Mucosa of stomach (tissue), 1 donor: Measurements from ENCODE around the gene TP53RK.

Source experiments
- H3K27me3 ChIP-seq: one replicate; pipeline ENCODE4 v1.7.0; 2013; ENCODE audit warnings: mild to moderate bottlenecking, low read length; ENCODE audit not compliant: control insufficient read depth, insufficient read depth
- H3K36me3 ChIP-seq: one replicate; pipeline ENCODE4 v1.7.0; 2013; ENCODE audit warnings: low read length; ENCODE audit not compliant: control insufficient read depth, insufficient read depth
- H3K4me1 ChIP-seq: one replicate; pipeline ENCODE4 v1.7.0; 2013; ENCODE audit warnings: mild to moderate bottlenecking, low read length; ENCODE audit not compliant: control insufficient read depth, insufficient read depth
- H3K4me3 ChIP-seq: one replicate; pipeline ENCODE4 v1.7.0; 2013; ENCODE audit warnings: low read length
- H3K9ac ChIP-seq: one replicate; pipeline ENCODE4 v1.7.0; 2013; ENCODE audit warnings: mild to moderate bottlenecking, low read length, moderate library complexity
- H3K9me3 ChIP-seq: one replicate; pipeline ENCODE4 v1.7.0; 2013; ENCODE audit warnings: mild to moderate bottlenecking, low read length, moderate library complexity; ENCODE audit not compliant: control insufficient read depth
- donor health status: Pancreatic carcinoma.

Gene TP53RK

GRCh38 chr20:46715292-46715756 lies 26.1 kb upstream of the TP53RK start:
- Histone ChIP-seq H3K4me1 (peaks cover 54% of the 10 kb centered on the region), H3K9me3 (no peaks in the 10 kb centered on the region), H3K27me3 (no peaks in the 10 kb centered on the region), H3K36me3 (peaks cover 3% of the 10 kb centered on the region), H3K9ac (no peak overlapping the region), H3K4me3 (no peak overlapping the region)

- Histone ChIP-seq H3K36me3 (no peaks in the 10 kb centered on the region), H3K9me3 (no peaks in the 10 kb centered on the region), H3K4me3 (no peak overlapping the region), H3K9ac (no peak overlapping the region), H3K4me1 (peaks cover 54% of the 10 kb centered on the region), H3K27me3 (no peaks in the 10 kb centered on the region)
Observed at GRCh38 chr20:46713957-46714834, 25.0 kb upstream of the TP53RK start.

GRCh38 chr20:46712056-46712636 lies 22.9 kb upstream of the TP53RK start:
- H3K4me1 ChIP-seq, result peaks cover 59% of the 10 kb centered on the region
- H3K4me3 ChIP-seq, result no peak overlapping the region
- H3K36me3 ChIP-seq, result no peaks in the 10 kb centered on the region
- no peaks in the 10 kb centered on the region for H3K27me3 ChIP-seq
- no peaks in the 10 kb centered on the region for H3K9me3 ChIP-seq
- no peak overlapping the region for H3K9ac ChIP-seq

- H3K9me3 ChIP-seq, result no peaks in the 10 kb centered on the region
- H3K36me3 ChIP-seq, result no peaks in the 10 kb centered on the region
- H3K4me1 ChIP-seq, result peaks cover 54% of the 10 kb centered on the region
- no peaks in the 10 kb centered on the region for H3K27me3 ChIP-seq
- H3K9ac ChIP-seq, result peak overlapping the region; percentile 85
- peak overlapping the region; percentile 86 for H3K4me3 ChIP-seq
Observed at GRCh38 chr20:46710153-46710913, 21.1 kb upstream of the TP53RK start.

- Histone ChIP-seq H3K36me3 (no peaks in the 10 kb centered on the region), H3K27me3 (no peaks in the 10 kb centered on the region), H3K4me3 (peak within 1 kb of the TSS; percentile 86), H3K9me3 (no peaks in the 10 kb centered on the region), H3K4me1 (peaks cover 47% of the 10 kb centered on the region), H3K9ac (peak within 1 kb of the TSS; percentile 85)
Observed at GRCh38 chr20:46709459-46710152, 20.4 kb upstream of the TP53RK start, which contains the start of gene SLC2A10. Gene SLC2A10, plus strand, starts transcription at chr20:46709649. Its CDS starts 88 bp downstream, at chr20:46709737.

DNA sequence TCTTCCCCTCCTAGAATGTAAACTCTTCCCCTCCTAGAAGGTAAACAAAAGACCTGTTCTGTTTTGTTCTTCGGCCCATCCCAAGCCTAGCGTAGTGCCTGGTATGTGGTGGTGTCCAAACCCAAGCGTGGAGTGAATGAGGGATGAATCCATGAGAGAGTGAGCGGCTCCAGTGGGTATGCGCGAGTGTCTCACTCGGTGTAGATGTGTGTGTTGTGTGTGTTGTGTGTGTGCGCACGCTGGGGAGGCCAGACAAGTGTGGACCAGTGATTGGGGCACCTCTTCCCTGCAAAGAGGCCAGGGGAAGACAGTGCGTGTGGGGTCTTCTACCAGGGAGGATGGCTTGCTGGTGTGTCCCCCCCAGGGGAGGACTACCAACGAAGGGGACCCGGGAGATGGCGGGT lies 19.8 kb upstream of the TP53RK start:
- no peaks in the 10 kb centered on the region for H3K27me3 ChIP-seq
- H3K4me3 ChIP-seq, result peak overlapping the region; percentile 86
- H3K4me1 ChIP-seq, result peaks cover 42% of the 10 kb centered on the region
- H3K36me3 ChIP-seq, result no peaks in the 10 kb centered on the region
- H3K9me3 ChIP-seq, result no peaks in the 10 kb centered on the region
- H3K9ac ChIP-seq, result peak overlapping the region; percentile 85

DNA sequence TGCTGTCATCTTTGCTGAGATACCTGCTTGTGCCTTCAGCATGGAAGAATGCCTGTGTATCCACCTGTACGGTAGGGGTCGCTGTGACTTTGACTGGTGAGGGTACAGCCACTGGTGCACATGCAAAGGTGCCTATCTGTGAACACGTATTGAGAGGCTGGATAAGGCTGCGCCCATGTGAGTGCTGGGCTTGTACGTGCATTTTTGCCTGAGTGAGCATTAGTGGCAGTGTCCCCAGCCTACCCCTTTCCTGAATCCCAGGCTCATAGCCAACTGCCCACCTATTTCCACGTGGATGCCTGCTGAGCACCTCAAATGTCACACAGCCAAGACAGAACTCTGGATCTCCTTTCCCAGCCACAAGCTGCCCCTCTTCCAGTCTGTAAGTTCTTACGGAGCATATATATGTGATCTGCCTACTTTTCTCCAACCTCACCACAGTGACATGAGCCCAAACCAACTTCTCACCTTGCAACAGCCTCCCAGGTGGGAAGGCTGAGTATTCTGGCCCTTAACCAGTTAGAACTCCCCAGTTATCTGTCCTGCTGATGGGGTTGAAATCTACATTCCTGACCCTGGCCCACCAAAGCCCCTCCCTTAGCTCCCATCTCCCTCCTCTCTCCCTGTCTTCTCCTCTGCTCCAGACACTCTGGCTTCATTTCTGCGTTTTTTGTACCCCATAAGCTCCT lies 19.1 kb upstream of the TP53RK start:
- Histone ChIP-seq H3K4me1 (peaks cover 37% of the 10 kb centered on the region), H3K27me3 (no peaks in the 10 kb centered on the region), H3K9ac (peak overlapping the region; percentile 85), H3K4me3 (peak overlapping the region; percentile 86), H3K36me3 (no peaks in the 10 kb centered on the region), H3K9me3 (no peaks in the 10 kb centered on the region)

DNA sequence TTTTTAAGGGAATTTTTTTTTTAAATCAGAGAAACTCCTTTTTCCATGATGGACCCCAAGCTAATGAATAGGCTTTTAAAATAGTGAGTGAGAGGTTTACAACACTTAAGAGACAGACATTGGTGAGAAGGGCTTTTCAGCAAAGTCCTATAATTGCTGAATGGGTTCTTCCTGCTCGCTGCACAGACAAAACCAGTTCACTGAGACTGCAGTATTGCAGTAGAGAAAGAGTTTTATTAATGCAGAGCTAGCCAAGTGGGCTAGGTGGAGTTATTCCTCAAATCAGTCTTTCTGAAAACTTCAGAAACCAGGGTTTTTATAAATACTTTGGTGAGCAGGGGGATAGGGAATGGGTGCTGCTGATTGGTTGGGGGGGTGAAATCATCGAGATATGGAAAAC lies 17.0 kb upstream of the TP53RK start:
- Histone ChIP-seq H3K9me3 (no peaks in the 10 kb centered on the region), H3K4me1 (peaks cover 20% of the 10 kb centered on the region), H3K9ac (no peak overlapping the region), H3K4me3 (no peak overlapping the region), H3K36me3 (no peaks in the 10 kb centered on the region), H3K27me3 (no peaks in the 10 kb centered on the region)

GRCh38 chr20:46705378-46705729 lies 16.1 kb upstream of the TP53RK start:
- H3K36me3 ChIP-seq, result no peaks in the 10 kb centered on the region
- H3K4me1 ChIP-seq, result peaks cover 11% of the 10 kb centered on the region

GRCh38 chr20:46704714-46705377 lies 15.6 kb upstream of the TP53RK start:
- no peak overlapping the region for H3K9ac ChIP-seq
- H3K4me3 ChIP-seq, result no peak overlapping the region
- H3K36me3 ChIP-seq, result no peaks in the 10 kb centered on the region
- no peaks in the 10 kb centered on the region for H3K9me3 ChIP-seq
- peaks cover 11% of the 10 kb centered on the region for H3K4me1 ChIP-seq
- no peaks in the 10 kb centered on the region for H3K27me3 ChIP-seq

More at GRCh38 chr20:46705378-46705729, 16.1 kb upstream of the TP53RK start:
- Histone ChIP-seq H3K27me3 (no peaks in the 10 kb centered on the region), H3K9me3 (no peaks in the 10 kb centered on the region), H3K9ac (no peak overlapping the region), H3K4me3 (no peak overlapping the region)

- Histone ChIP-seq H3K27me3 (no peaks in the 10 kb centered on the region), H3K4me3 (no peak overlapping the region), H3K4me1 (peaks cover 11% of the 10 kb centered on the region), H3K9me3 (no peaks in the 10 kb centered on the region), H3K36me3 (no peaks in the 10 kb centered on the region), H3K9ac (no peak overlapping the region)
Observed at GRCh38 chr20:46703435-46703834, 14.2 kb upstream of the TP53RK start.
